CD4-positive, alpha-beta T cell treated with Interleukin-4 for 1 hour (primary cell): ENCODE results near the gene FOXP1.
"Not testable (repeated sequence)": the region's sequence is repeated elsewhere in the genome, so short reads cannot be mapped to it uniquely, and the experiment has no call there.

Source experiments
- DNase-seq, 2 donors: peaks; one replicate each; pipeline ENCODE4 v3.0.0-alpha.2; 2020 to 2022

Gene FOXP1

GRCh38 chr3:71446734-71447133 is 136.8 kb downstream of the FOXP1 start:
- DNase-seq, result no peak

GRCh38 chr3:71446260-71446659 is 137.3 kb downstream of the FOXP1 start:
- no peak for DNase-seq

GRCh38 chr3:71444861-71445259 is 138.7 kb downstream of the FOXP1 start:
- no peak for DNase-seq

GRCh38 chr3:71444028-71444860 is 139.3 kb downstream of the FOXP1 start:
- DNase-seq, result peak; percentile 86 to 88

- DNase-seq, result no peak
Measured at GRCh38 chr3:71443332-71443731, 140.2 kb downstream of the FOXP1 start.

- DNase-seq, result peak in 1 of 2 donors; percentile 48
Measured at GRCh38 chr3:71442652-71443042, 140.9 kb downstream of the FOXP1 start.

GRCh38 chr3:71441925-71442651 is 141.4 kb downstream of the FOXP1 start:
- DNase-seq, result peak in 1 of 2 donors; percentile 40

- DNase-seq, result no peak
Measured at GRCh38 chr3:71441217-71441924, 142.2 kb downstream of the FOXP1 start.

- no peak for DNase-seq
Measured at GRCh38 chr3:71438904-71439303, 144.6 kb downstream of the FOXP1 start.

GRCh38 chr3:71438071-71438685 is 145.3 kb downstream of the FOXP1 start:
- no peak for DNase-seq

- DNase-seq, result no peak
Measured at GRCh38 chr3:71436337-71436736, 147.2 kb downstream of the FOXP1 start.

- not testable (repeated sequence) for DNase-seq
Measured at GRCh38 chr3:71435836-71436235, 147.7 kb downstream of the FOXP1 start.

GRCh38 chr3:71433631-71434030 is 149.9 kb downstream of the FOXP1 start:
- DNase-seq, result no peak

- DNase-seq, result no peak
Measured at GRCh38 chr3:71432044-71432975, 151.2 kb downstream of the FOXP1 start.

GRCh38 chr3:71430941-71431552 is 152.5 kb downstream of the FOXP1 start:
- DNase-seq, result no peak

- DNase-seq, result no peak
Measured at GRCh38 chr3:71429597-71429988, 153.9 kb downstream of the FOXP1 start.

- DNase-seq, result no peak
Measured at GRCh38 chr3:71428841-71429596, 154.5 kb downstream of the FOXP1 start.

GRCh38 chr3:71425491-71426071 is 157.9 kb downstream of the FOXP1 start:
- DNase-seq, result no peak

- no peak for DNase-seq
Measured at GRCh38 chr3:71423151-71423906, 160.2 kb downstream of the FOXP1 start.
